Stimulated activated naive CD4-positive, alpha-beta T cell (primary cell): ENCODE data around the gene TPK1.

Experiments used
- DNase-seq, 6 experiments: peaks; one replicate each; lab custom pipeline; 2025; lab: John Stamatoyannopoulos, UW

Gene TPK1

GRCh38 chr7:144723301-144723700 is 112.6 kb downstream of the TPK1 start:
- DNase-seq, result no peak

DNA sequence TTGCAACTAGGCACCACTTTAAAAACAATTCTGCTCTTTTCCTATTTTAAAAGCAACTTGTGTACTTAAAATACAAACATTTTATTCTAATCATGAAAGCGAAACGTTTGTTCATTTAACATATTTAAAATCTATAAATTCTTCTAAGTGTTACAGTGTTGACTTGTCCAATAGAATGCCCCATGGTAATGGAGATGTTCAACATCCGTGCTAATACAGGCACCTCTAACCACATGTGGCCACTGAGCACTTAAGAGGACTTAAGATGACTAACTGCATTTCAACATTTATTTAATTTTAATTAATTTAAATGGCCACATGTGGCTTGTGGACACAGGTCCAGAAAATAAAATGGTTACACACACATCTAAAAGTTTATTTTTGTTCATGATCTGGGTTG is 115.1 kb downstream of the TPK1 start:
- DNase-seq, result no peak

DNA sequence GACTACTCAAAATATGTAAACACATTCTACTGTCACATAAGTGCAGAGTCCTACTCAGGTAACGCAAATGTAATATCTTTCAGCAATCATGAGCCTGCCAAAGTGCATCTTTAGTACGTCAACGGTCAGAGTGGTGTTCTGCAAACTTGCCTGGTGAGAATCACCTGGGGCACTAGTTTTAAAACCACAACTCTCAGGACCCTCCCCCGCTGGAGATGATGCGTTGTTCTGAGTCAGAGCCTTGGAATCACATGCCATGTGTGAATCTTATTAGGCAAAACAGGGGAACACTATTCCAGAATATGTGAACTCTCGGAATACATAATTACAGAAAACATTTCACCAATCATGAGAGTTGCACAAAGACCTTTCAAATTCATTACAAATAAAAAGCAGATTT is 115.7 kb downstream of the TPK1 start:
- DNase-seq, result no peak

DNA sequence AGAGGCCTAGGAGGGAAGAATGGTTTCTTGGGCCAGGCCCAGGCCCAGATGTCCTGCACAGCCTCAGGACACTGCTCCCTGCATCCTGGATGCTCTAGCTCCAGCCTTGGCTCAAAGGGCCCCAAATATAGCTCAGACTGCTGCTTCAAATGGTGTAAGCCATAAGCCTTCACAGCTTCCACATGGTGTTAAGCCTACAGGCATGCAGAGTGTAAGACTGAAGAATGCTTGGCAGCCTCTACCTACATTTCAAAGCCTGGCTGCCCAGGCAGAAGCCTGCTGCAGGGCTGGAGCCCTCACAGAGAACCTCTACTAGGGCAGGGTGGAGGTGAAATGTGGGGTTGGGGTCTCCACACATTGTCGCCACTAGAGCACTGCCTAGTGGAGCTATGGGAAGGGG is 118.1 kb downstream of the TPK1 start:
- no peak for DNase-seq

GRCh38 chr7:144713850-144714249 is 122.0 kb downstream of the TPK1 start:
- no peak for DNase-seq

DNA sequence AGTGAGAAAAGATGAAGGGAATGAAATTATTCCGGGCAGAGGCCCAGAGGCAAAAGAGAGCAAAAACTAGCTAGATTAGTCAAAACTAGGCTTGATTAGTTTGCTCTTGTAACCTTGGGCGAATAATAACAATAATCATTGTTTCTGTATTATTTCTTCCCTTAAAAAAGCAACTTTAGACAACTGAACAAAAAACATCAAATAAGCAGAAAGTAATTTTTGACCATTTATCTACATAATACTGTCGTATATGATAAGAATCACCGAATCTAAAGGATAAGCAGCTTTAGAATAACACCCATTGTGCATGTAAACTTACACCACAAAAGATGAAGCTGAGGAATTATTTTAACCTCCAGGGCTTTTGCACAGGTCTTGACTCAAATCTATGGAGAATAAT is 125.1 kb downstream of the TPK1 start:
- no peak for DNase-seq

GRCh38 chr7:144709066-144709465 is 126.8 kb downstream of the TPK1 start:
- DNase-seq, result no peak

DNA sequence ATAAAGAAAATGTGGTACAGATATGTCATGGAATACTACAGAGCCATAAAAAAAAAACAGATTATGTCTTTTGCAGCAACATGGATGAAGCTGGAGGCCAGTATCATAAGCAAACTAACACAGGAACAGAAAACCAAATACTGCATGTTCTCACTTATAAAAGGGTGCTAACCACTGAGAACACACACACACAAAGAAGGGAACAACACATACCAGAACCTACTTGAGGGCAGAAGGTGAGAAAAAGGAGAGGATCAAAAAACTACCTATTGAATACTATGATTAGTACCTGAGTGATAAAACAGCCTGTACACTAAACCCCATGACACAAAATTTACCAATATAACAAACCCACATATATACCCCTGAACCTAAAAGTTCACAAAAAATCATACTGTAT is 144.6 kb downstream of the TPK1 start:
- no peak for DNase-seq

DNA sequence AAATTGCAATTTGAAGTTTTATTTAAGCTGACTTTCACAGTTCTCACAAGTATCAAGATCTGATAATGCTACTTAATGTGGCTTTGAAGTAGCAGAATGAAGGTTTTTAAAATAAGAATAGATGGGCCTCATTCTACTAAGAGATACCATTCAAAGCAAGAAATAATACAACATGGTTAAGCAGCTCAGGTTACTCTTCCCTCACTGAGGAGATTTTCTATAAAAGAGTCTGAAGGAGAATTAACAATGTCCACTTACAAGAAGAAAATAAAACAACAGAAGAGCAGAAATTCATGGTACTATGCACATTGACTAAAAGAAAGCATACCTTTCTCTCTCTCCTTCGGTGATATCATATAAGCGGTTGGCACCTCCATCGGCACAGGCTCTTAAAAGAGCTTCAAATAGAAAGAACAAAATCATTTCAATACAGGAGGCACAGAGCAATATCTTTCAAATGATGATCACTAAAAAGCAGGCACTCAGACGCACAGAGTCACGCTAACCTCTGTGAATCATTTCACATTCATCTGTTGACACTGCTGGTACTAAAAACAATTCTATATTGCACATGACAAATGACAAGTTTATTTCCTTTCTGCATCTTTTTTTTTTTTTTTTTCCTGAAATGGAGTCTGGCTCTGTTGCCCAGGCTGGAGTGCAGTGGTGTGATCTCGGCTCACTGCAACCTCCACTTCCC is 153.1 kb downstream of the TPK1 start:
- DNase-seq, result no peak

- no peak for DNase-seq
These were observed 159.4 kb downstream of the TPK1 start for GRCh38 chr7:144676492-144676891.

GRCh38 chr7:144674550-144674949 is 161.3 kb downstream of the TPK1 start:
- DNase-seq, result no peak

DNA sequence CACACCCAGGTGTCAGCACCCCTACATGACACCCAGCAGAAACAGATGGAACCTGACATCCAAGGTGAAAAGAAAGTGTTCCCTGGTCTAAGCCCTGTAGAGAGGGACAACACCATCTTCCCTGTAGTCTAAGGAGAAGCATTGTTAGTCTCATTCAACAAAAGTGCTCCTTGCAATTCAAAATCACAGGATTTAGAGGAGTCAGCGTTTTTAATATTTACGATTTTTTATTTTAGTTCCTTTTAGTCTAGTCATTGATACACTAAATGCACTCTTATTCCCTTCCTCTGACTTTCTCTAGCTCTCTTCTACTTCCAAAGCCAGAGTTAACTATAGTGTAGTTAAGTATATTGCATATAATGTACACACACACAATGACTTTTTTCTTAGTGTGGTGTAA is 163.0 kb downstream of the TPK1 start:
- DNase-seq, result no peak

DNA sequence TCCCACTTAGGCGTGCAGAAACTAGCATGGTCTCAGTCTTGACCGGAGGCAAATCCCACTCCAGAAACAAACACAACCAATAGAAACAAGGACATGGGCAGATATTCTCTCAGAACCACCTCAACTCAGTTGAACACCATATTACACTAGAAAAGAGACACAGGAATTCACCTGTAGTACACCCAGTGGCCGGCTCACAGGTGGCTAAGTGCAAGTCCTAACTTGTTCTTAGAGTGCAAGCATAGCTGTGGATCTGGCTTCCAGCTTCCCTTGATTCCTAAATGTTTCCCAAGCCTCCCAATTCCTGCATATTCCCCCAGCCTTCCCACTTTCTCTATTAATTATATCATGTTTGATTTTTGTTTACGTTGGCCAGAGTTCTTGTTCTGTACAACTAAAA is 164.4 kb downstream of the TPK1 start:
- DNase-seq, result no peak

DNA sequence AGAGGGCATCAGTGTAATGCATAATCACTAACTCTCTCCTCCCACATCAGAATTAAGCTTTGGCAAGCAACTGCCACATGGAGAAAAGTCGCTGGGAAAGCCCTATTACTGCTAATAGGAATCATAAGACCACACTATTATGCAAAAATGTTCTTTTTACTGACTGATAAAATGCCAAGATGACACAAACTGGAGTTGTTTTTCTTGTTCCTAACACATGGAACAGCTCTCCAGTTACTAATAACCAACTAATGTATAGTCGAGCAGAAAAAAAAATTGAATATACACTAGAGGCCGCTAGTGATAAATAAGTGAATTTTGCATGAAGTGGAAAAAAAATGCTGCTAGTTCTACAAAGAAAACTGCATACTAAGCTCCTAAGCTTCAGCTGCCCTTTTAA is 165.6 kb downstream of the TPK1 start:
- peak in 2 of 6 experiments; percentile 1 to 4 for DNase-seq

GRCh38 chr7:144668503-144668902 is 167.3 kb downstream of the TPK1 start:
- DNase-seq, result no peak

- no peak for DNase-seq
These were observed 170.0 kb downstream of the TPK1 start for GRCh38 chr7:144665689-144666381.

- DNase-seq, result no peak
These were observed 176.6 kb downstream of the TPK1 start for GRCh38 chr7:144659211-144659610.

DNA sequence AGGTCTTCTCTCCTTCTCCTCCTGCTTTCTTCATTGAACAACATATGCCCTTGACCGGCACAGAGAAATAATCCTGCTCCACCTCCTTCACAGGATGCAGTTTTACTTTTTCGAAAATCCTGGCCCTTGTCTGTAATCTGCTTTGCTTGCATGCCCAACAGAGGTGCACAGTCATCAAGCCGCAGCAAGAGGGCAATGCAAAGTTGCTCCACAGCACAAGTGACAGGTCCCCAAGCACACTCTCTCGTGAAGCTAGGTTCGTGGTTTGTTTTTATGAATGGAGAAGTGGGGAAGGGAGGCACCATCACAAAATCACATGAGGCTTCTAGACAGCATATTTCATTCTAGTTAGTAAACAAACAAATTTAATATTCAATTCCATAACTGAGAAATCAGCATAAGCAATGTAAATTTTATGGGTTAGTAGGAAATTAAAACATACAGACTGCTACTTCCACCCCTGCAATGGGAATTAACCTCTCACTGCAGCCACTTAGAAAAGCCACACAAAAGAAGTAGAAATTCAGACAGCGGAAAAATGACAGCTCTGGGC is 178.8 kb downstream of the TPK1 start:
- DNase-seq, result no peak

DNA sequence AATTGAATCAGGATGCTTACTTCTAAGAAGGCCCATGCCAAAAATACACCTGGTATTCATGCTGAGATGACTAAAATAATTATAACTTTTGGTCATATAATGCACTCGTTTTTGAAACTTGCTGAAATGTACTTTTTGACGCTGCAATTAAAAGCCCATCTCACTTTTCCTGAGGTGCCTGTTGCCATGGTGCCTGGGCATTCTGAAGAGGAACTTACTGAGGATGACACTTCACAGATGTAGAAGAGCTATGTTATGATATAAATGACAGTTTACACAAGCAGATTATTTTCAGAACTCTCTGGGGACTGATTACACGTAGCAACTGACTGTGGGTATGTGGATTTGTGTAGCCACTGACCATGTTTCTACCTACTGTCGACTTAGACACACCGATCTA is 182.4 kb downstream of the TPK1 start:
- DNase-seq, result no peak

GRCh38 chr7:144650439-144650838 is 185.4 kb downstream of the TPK1 start:
- DNase-seq, result no peak

DNA sequence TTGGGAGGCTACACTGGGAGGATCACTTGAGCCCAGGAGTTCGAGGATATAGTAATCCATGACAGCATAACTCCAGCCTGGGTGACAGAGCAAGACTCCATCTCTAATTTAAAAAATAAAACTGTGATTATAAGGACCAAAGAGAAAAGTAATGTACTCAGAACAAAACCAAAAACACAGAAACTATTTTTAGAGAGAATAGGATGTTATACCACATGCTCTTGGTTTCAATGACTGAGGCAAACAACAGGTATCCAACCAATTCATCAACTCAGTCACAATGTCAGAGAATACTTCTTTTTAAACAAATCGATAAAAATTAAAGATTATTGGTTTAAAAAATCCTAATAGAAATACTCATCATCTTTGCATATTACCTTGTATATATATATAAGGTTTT is 186.7 kb downstream of the TPK1 start:
- no peak for DNase-seq

DNA sequence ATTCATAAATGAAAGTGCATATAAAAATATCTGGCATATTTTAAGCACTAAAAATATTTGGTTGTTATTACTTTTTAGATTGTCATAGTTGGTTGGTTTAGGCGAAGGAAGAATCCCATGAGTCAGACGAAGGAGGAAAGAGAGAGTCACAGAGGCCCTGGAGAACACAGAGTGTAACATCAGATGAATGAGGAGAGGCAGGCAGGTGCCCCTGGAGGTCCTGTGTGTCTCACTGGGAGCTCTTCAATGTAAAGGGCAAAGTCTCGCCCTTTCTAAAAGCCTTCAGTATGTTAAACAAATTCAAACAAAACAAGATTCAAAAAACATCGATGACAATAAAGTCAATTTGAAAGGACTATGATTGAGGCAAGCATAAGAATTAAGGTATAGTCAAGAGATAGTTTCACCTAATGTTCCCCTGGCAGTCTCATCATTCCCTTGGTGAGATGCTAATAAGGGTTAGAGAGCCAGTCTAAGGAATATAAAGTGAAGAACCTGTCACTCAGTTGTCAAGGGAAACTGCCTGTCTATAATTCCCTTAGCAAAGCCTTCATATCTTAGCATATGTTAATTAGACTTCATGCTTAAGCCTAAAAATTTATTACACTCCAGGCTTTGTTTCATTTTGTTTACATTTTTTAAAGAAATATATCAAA is 194.3 kb downstream of the TPK1 start:
- DNase-seq, result no peak

- no peak for DNase-seq
These were observed 203.1 kb downstream of the TPK1 start for GRCh38 chr7:144632724-144633123.
